ENCODE results near the gene TIAM1.

TIAM1 gene

DNA sequence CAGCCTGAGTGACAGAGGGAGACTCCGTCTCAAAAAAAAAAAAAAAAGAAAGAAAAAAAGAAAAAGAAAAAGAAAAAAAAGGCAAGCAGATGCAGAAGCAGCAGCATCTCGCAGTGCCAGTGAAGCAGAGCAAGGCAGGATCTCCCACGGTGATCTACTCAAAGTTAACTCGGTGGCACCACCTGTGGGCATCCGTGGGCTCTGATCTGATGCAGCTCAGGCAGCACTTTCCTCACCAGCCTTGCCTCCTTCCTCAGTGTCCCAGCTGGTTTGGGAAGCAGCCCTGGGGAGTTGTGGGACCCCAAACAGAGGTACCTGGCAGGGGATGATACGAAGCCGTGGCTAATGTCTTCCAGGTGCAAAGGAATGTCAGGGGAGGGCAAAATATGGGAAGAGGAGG is 201.5 kb downstream of the TIAM1 start:
- no peaks in the 10 kb centered on the region for H3K9me3 ChIP-seq (ENCODE audit: insufficient read depth, low read depth, low read length)
- no peak for DNase-seq
- peaks cover 0 to 2% of the 10 kb centered on the region in 2 experiments for H3K4me1 ChIP-seq (ENCODE audit: control insufficient read depth in 1 of 2, insufficient read depth in 2 of 2, low read length in 2 of 2)

DNA sequence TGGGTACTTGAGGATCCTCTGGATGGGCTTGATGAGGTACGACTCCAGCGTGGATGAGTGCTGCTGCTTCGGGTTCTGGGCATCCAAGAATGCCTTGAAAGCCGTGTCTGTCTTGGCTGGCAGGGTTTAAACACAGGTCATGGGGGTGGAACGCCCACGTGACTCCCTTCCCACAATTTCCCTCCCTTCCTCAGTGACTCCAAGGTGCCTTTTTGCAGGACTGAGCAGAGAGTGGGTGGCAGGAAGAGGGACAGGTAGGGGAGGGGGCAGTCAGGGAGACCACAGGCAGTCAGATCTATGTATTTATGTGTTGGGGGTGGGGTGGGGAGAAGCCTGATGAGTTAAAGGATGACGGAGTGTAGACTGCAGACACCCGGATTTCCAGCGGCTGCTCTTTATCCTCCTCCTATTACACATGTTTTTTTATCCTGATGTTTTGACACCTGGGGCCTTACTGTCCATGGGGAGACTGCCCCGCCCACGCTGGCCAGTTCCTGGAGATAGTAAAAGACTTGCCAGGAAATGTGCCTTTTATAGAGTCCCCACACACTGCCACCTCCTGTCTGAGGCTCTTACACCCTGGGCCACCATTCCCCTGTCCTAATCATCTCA is 202.6 kb downstream of the TIAM1 start:
- no peaks in the 10 kb centered on the region for H3K27me3 ChIP-seq (ENCODE audit: insufficient read depth, low read length)
- H3K23ac ChIP-seq (ENCODE audit: low read length), result no peak overlapping the region
- H3K9ac ChIP-seq (ENCODE audit: low read length), result no peak overlapping the region
- no peak overlapping the region for H2AK5ac ChIP-seq (ENCODE audit: low read length)
- no peak overlapping the region for H4K8ac ChIP-seq (ENCODE audit: low read depth, low read length)
- H2BK12ac ChIP-seq (ENCODE audit: low read length), result no peak overlapping the region
- H4K12ac ChIP-seq (ENCODE audit: low read depth, low read length), result no peak overlapping the region
- no peak overlapping the region for H3K4me2 ChIP-seq (ENCODE audit: low read length)
- no peak overlapping the region for H2AFZ ChIP-seq (ENCODE audit: insufficient read depth, low read length, poor library complexity)
- H3K9me3 ChIP-seq (ENCODE audit: insufficient read depth, low read depth, low read length), result no peaks in the 10 kb centered on the region
- H3K4ac ChIP-seq (ENCODE audit: low read depth, low read length), result no peak overlapping the region
- no peaks in the 10 kb centered on the region for H3K4me1 ChIP-seq (ENCODE audit: control insufficient read depth in 1 of 2, insufficient read depth in 2 of 2, low read length in 2 of 2)
- H2BK120ac ChIP-seq (ENCODE audit: insufficient read depth, low read length, poor library complexity), result no peak overlapping the region
- H3K14ac ChIP-seq (ENCODE audit: low read length), result no peak overlapping the region
- DNase-seq, result no peak
- H3K79me1 ChIP-seq (ENCODE audit: low read length), result no peaks in the 10 kb centered on the region
- H3K18ac ChIP-seq (ENCODE audit: low read length), result no peak overlapping the region
- no peak overlapping the region for H4K91ac ChIP-seq (ENCODE audit: low read depth, low read length)
- no peaks in the 10 kb centered on the region for H3K79me2 ChIP-seq (ENCODE audit: control insufficient read depth, insufficient read depth, low read length, poor library complexity)
- H3K36me3 ChIP-seq (ENCODE audit: control insufficient read depth in 1 of 2, insufficient read depth in 2 of 2, low read length in 2 of 2), result peaks cover 3 to 5% of the 10 kb centered on the region in 2 experiments
- WGBS (ENCODE audit: extremely low coverage, insufficient coverage, insufficient read length), result no CpG with 5 or more reads among the region's 11 CpGs
- H3K27ac ChIP-seq (ENCODE audit: low read depth, low read length), result no peak overlapping the region
- H2BK5ac ChIP-seq (ENCODE audit: low read depth, low read length, poor library complexity), result no peak overlapping the region
- no peak overlapping the region for H3K4me3 ChIP-seq (ENCODE audit: low read depth, low read length)

More for the DNA sequence above, 201.5 kb downstream of the TIAM1 start:
- H2BK5ac ChIP-seq (ENCODE audit: low read depth, low read length, poor library complexity), result no peak overlapping the region
- H4K8ac ChIP-seq (ENCODE audit: low read depth, low read length), result no peak overlapping the region
- H3K4ac ChIP-seq (ENCODE audit: low read depth, low read length), result no peak overlapping the region
- no peak overlapping the region for H3K23ac ChIP-seq (ENCODE audit: low read length)
- no peaks in the 10 kb centered on the region for H3K27me3 ChIP-seq (ENCODE audit: insufficient read depth, low read length)
- no peak overlapping the region for H2AFZ ChIP-seq (ENCODE audit: insufficient read depth, low read length, poor library complexity)
- no peak overlapping the region for H3K18ac ChIP-seq (ENCODE audit: low read length)
- H4K91ac ChIP-seq (ENCODE audit: low read depth, low read length), result no peak overlapping the region
- no peak overlapping the region for H2BK12ac ChIP-seq (ENCODE audit: low read length)
- H2AK5ac ChIP-seq (ENCODE audit: low read length), result no peak overlapping the region
- peaks cover 3 to 5% of the 10 kb centered on the region in 2 experiments for H3K36me3 ChIP-seq (ENCODE audit: control insufficient read depth in 1 of 2, insufficient read depth in 2 of 2, low read length in 2 of 2)
- no peaks in the 10 kb centered on the region for H3K79me1 ChIP-seq (ENCODE audit: low read length)
- no CpG with 5 or more reads among the region's 7 CpGs for WGBS (ENCODE audit: extremely low coverage, insufficient coverage, insufficient read length)
- no peak overlapping the region for H3K9ac ChIP-seq (ENCODE audit: low read length)
- no peaks in the 10 kb centered on the region for H3K79me2 ChIP-seq (ENCODE audit: control insufficient read depth, insufficient read depth, low read length, poor library complexity)
- H3K27ac ChIP-seq (ENCODE audit: low read depth, low read length), result no peak overlapping the region
- H2BK120ac ChIP-seq (ENCODE audit: insufficient read depth, low read length, poor library complexity), result no peak overlapping the region
- H3K14ac ChIP-seq (ENCODE audit: low read length), result no peak overlapping the region
- H3K4me2 ChIP-seq (ENCODE audit: low read length), result no peak overlapping the region
- no peak overlapping the region for H4K12ac ChIP-seq (ENCODE audit: low read depth, low read length)
- H3K4me3 ChIP-seq (ENCODE audit: low read depth, low read length), result no peak overlapping the region

DNA sequence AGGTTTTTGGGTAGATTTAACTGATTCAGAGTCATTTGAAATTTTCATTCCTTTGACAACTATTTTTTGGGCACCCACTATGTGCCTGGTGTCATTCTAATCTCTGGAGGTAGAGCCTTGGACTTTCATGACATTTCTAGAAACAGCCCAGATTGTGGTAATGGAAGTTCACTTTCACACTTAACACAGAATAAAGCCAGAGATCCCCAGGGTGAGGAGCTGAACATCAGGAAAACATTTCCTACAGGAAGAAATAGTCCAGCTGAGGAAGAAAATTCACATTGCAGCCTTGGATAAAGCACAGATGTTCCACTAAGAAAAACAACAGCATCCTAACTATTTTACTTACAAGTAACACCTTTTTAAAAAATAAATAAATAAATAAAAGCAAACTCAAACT is 203.4 kb downstream of the TIAM1 start:
- Histone ChIP-seq H3K4me1 (ENCODE audit: control insufficient read depth in 1 of 2, insufficient read depth in 2 of 2, low read length in 2 of 2) (no peaks in the 10 kb centered on the region), H2BK12ac (ENCODE audit: low read length) (no peak overlapping the region), H2BK120ac (ENCODE audit: insufficient read depth, low read length, poor library complexity) (no peak overlapping the region), H3K36me3 (ENCODE audit: control insufficient read depth in 1 of 2, insufficient read depth in 2 of 2, low read length in 2 of 2) (peaks cover 3 to 5% of the 10 kb centered on the region in 2 experiments), H2AFZ (ENCODE audit: insufficient read depth, low read length, poor library complexity) (no peak overlapping the region), H3K79me2 (ENCODE audit: control insufficient read depth, insufficient read depth, low read length, poor library complexity) (no peaks in the 10 kb centered on the region), H2AK5ac (ENCODE audit: low read length) (no peak overlapping the region), H3K14ac (ENCODE audit: low read length) (no peak overlapping the region), H4K91ac (ENCODE audit: low read depth, low read length) (no peak overlapping the region), H3K4me3 (ENCODE audit: low read depth, low read length) (no peak overlapping the region), H3K18ac (ENCODE audit: low read length) (no peak overlapping the region), H3K27ac (ENCODE audit: low read depth, low read length) (no peak overlapping the region), H4K8ac (ENCODE audit: low read depth, low read length) (no peak overlapping the region), H3K27me3 (ENCODE audit: insufficient read depth, low read length) (no peaks in the 10 kb centered on the region), H2BK5ac (ENCODE audit: low read depth, low read length, poor library complexity) (no peak overlapping the region), H3K9me3 (ENCODE audit: insufficient read depth, low read depth, low read length) (no peaks in the 10 kb centered on the region), H4K12ac (ENCODE audit: low read depth, low read length) (no peak overlapping the region), H3K79me1 (ENCODE audit: low read length) (no peaks in the 10 kb centered on the region), H3K4me2 (ENCODE audit: low read length) (no peak overlapping the region), H3K9ac (ENCODE audit: low read length) (no peak overlapping the region), H3K23ac (ENCODE audit: low read length) (no peak overlapping the region), H3K4ac (ENCODE audit: low read depth, low read length) (no peak overlapping the region)
- DNase-seq, result no peak

DNA sequence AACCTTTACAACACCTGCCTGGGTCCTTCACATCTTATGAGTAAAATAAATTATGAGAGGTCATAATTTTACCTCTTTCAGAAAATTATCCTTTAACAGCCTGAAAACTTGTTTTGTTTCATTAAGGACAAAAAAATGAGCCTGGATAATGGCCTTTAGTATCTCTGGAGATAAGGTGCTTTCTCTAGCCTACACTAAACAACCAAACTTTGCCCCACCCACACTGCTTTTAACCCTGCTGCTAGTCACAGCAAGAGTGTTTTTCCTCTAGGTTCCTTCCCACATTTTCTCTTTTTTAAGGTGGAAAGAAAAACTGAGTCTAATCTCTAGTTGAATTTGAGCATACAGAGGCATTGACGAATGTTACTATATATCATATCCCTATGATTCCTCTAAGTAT is 204.0 kb downstream of the TIAM1 start:
- no peak overlapping the region for H3K9ac ChIP-seq (ENCODE audit: low read length)

More for the DNA sequence above, 204.0 kb downstream of the TIAM1 start:
- Histone ChIP-seq H2BK5ac (ENCODE audit: low read depth, low read length, poor library complexity) (no peak overlapping the region), H3K27me3 (ENCODE audit: insufficient read depth, low read length) (no peaks in the 10 kb centered on the region), H2BK12ac (ENCODE audit: low read length) (no peak overlapping the region), H3K14ac (ENCODE audit: low read length) (no peak overlapping the region), H3K4ac (ENCODE audit: low read depth, low read length) (no peak overlapping the region), H3K79me2 (ENCODE audit: control insufficient read depth, insufficient read depth, low read length, poor library complexity) (no peaks in the 10 kb centered on the region), H3K18ac (ENCODE audit: low read length) (no peak overlapping the region), H3K23ac (ENCODE audit: low read length) (no peak overlapping the region), H3K79me1 (ENCODE audit: low read length) (no peaks in the 10 kb centered on the region), H3K4me2 (ENCODE audit: low read length) (no peak overlapping the region), H2AK5ac (ENCODE audit: low read length) (no peak overlapping the region), H3K36me3 (ENCODE audit: control insufficient read depth in 1 of 2, insufficient read depth in 2 of 2, low read length in 2 of 2) (peaks cover 3 to 5% of the 10 kb centered on the region in 2 experiments), H3K4me1 (ENCODE audit: control insufficient read depth in 1 of 2, insufficient read depth in 2 of 2, low read length in 2 of 2) (no peaks in the 10 kb centered on the region), H3K9me3 (ENCODE audit: insufficient read depth, low read depth, low read length) (no peaks in the 10 kb centered on the region), H4K12ac (ENCODE audit: low read depth, low read length) (no peak overlapping the region), H4K8ac (ENCODE audit: low read depth, low read length) (no peak overlapping the region), H3K27ac (ENCODE audit: low read depth, low read length) (no peak overlapping the region), H4K91ac (ENCODE audit: low read depth, low read length) (no peak overlapping the region), H2BK120ac (ENCODE audit: insufficient read depth, low read length, poor library complexity) (no peak overlapping the region), H3K4me3 (ENCODE audit: low read depth, low read length) (no peak overlapping the region), H2AFZ (ENCODE audit: insufficient read depth, low read length, poor library complexity) (no peak overlapping the region)
- no peak for DNase-seq
- WGBS (ENCODE audit: extremely low coverage, insufficient coverage, insufficient read length), result no CpG with 5 or more reads among the region's 1 CpG

Measured in trophoblast cell (in vitro differentiated cells and primary cell).